OCI-LY3 (cell line): ENCODE data around the gene HPGD.

Experiments used
- H2AFZ ChIP-seq: fragments of 200-600, 300-600 bp; shearing (Covaris generic); 2 replicates; pipeline ENCODE4 v1.6.0; 2014; ENCODE audit warnings: antibody characterized with exemption, low read depth, low read length
- H3K27ac ChIP-seq: fragments of 200-600, 300-600 bp; sonication (generic); 2 replicates; pipeline ENCODE4 v1.5.1; 2014; ENCODE audit warnings: mild to moderate bottlenecking, low read length, moderate library complexity, mixed read lengths
- H3K27me3 ChIP-seq: fragments of 200-600, 300-600 bp; sonication (generic); 2 replicates; pipeline ENCODE4 v1.6.1; 2014; ENCODE audit warnings: low read depth, low read length, mixed read lengths
- H3K36me3 ChIP-seq: fragments of 200-600, 300-600 bp; sonication (generic); replicated peaks from 2 replicates; pipeline ENCODE3; 2014; ENCODE audit warnings: low read depth, low read length, mixed read lengths
- H3K4me1 ChIP-seq: fragments of 300-600, 200-600 bp; sonication (generic); 2 replicates; pipeline ENCODE4 v1.6.1; 2014; ENCODE audit warnings: low read length, mixed read lengths
- H3K4me2 ChIP-seq: fragments of 200-600, 300-600 bp; sonication (generic); 2 replicates; pipeline ENCODE4 v1.6.1; 2014; ENCODE audit warnings: low read length, mixed read lengths
- H3K4me3 ChIP-seq: fragments of 300-600, 200-600 bp; sonication (generic); 2 replicates; pipeline ENCODE4 v1.5.1; 2014; ENCODE audit warnings: antibody characterized with exemption, mild to moderate bottlenecking, low read length, moderate library complexity
- H3K79me2 ChIP-seq: fragments of 300-600, 200-600 bp; shearing (Covaris generic); 2 replicates; pipeline ENCODE4 v1.6.1; 2014; ENCODE audit warnings: mild to moderate bottlenecking, low read length, mixed read lengths
- H3K9ac ChIP-seq: fragments of 300-600, 200-600 bp; shearing (Covaris generic); 2 replicates; pipeline ENCODE4 v1.6.0; 2014; ENCODE audit warnings: mild to moderate bottlenecking, low read length, moderate library complexity
- H3K9me3 ChIP-seq: fragments of 200-600, 300-600 bp; shearing (Covaris generic); 2 replicates; pipeline ENCODE4 v1.6.1; 2014; ENCODE audit warnings: low read length, mixed read lengths; ENCODE audit not compliant: insufficient read depth
- H4K20me1 ChIP-seq: fragments of 200-600, 300-600 bp; sonication (generic); 2 replicates; pipeline ENCODE4 v1.6.1; 2016; ENCODE audit warnings: low read length, mixed read lengths; ENCODE audit not compliant: insufficient read depth
- CTCF ChIP-seq: fragments of 200-600, 300-600 bp; sonication (generic); IDR thresholded peaks from 2 replicates; pipeline ENCODE4 v1.5.1; 2014; ENCODE audit warnings: antibody characterized with exemption, low read length, low read depth
- EZH2phosphoT487 ChIP-seq: fragments of 200-600 bp; shearing (Covaris generic); IDR thresholded peaks from 2 replicates; pipeline ENCODE4 v1.6.1; 2018; ENCODE audit warnings: antibody characterized with exemption, mixed run types, low read depth

The HPGD gene

GRCh38 chr4:174544496-174544895 is 22.2 kb upstream of the HPGD start:
- Histone ChIP-seq H3K4me2 (no peak overlapping the region), H3K4me3 (no peak overlapping the region), H3K9me3 (no peaks in the 10 kb centered on the region; the same call in 1 of the 2 replicates), H3K27ac (no peak overlapping the region), H3K79me2 (no peaks in the 10 kb centered on the region), H4K20me1 (no peaks in the 10 kb centered on the region), H3K36me3 (no peaks in the 10 kb centered on the region), H2AFZ (no peak overlapping the region), H3K4me1 (no peaks in the 10 kb centered on the region), H3K9ac (no peak overlapping the region), H3K27me3 (no peaks in the 10 kb centered on the region)
- no peak for TF ChIP-seq CTCF
- TF ChIP-seq EZH2phosphoT487: no peak

GRCh38 chr4:174540175-174540574 is 17.9 kb upstream of the HPGD start:
- H3K9me3 ChIP-seq: no peaks in the 10 kb centered on the region
- no peaks in the 10 kb centered on the region for H3K79me2 ChIP-seq
- no peak for TF ChIP-seq CTCF
- no peak for TF ChIP-seq EZH2phosphoT487
- H2AFZ ChIP-seq: no peak overlapping the region
- H3K27me3 ChIP-seq: no peaks in the 10 kb centered on the region
- H3K4me3 ChIP-seq: no peak overlapping the region
- H3K27ac ChIP-seq: no peak overlapping the region
- no peaks in the 10 kb centered on the region for H3K36me3 ChIP-seq
- H3K4me2 ChIP-seq: no peak overlapping the region
- no peak overlapping the region for H3K9ac ChIP-seq
- H4K20me1 ChIP-seq: no peaks in the 10 kb centered on the region
- H3K4me1 ChIP-seq: peaks cover 11% of the 10 kb centered on the region; the same call in 1 of the 2 replicates

- Histone ChIP-seq H3K27me3 (no peaks in the 10 kb centered on the region), H3K36me3 (no peaks in the 10 kb centered on the region), H3K4me1 (peaks cover 11% of the 10 kb centered on the region; the same call in 1 of the 2 replicates), H4K20me1 (no peaks in the 10 kb centered on the region), H3K9me3 (no peaks in the 10 kb centered on the region), H3K27ac (no peak overlapping the region), H3K4me2 (no peak overlapping the region), H3K79me2 (no peaks in the 10 kb centered on the region), H2AFZ (no peak overlapping the region), H3K4me3 (no peak overlapping the region), H3K9ac (no peak overlapping the region)
- no peak for TF ChIP-seq EZH2phosphoT487
- TF ChIP-seq CTCF: no peak
Observed at GRCh38 chr4:174539571-174539970, 17.3 kb upstream of the HPGD start.

GRCh38 chr4:174538876-174539250 is 16.6 kb upstream of the HPGD start:
- H3K9me3 ChIP-seq: no peaks in the 10 kb centered on the region
- TF ChIP-seq EZH2phosphoT487: no peak
- TF ChIP-seq CTCF: no peak
- H3K4me3 ChIP-seq: no peak overlapping the region
- H3K27me3 ChIP-seq: no peaks in the 10 kb centered on the region
- H3K27ac ChIP-seq: no peak overlapping the region
- H3K9ac ChIP-seq: no peak overlapping the region
- H3K36me3 ChIP-seq: no peaks in the 10 kb centered on the region
- no peaks in the 10 kb centered on the region for H4K20me1 ChIP-seq
- no peak overlapping the region for H2AFZ ChIP-seq
- peaks cover 11% of the 10 kb centered on the region; the same call in 1 of the 2 replicates for H3K4me1 ChIP-seq
- H3K4me2 ChIP-seq: no peak overlapping the region
- H3K79me2 ChIP-seq: no peaks in the 10 kb centered on the region
